Keratinocyte (primary cell): ENCODE results near the gene C11orf42. TPM values are rescaled to one million over a fixed set of nuclear protein-coding genes. Genes with fewer than 3 reads are reported as not detected.

Source experiments
- DNase-seq: peaks from one replicate; pipeline ENCODE4 v3.0.0-alpha.2; 2011; ENCODE audit warnings: low read depth, missing footprints, low spot score
- FAIRE-seq: peaks from 2 replicates; lab custom pipeline; 2011; peaks lifted over from hg19 to GRCh38; lab: Jason Lieb, UNC
- H2AFZ ChIP-seq: 2 replicates; pipeline ENCODE4 v1.6.0; 2012; ENCODE audit warnings: low read length, control low read depth, inconsistent platforms; ENCODE audit not compliant: control insufficient read depth
- H3K27ac ChIP-seq: 2 replicates; pipeline ENCODE4 v1.5.1; 2011; ENCODE audit warnings: low read length; ENCODE audit not compliant: control insufficient read depth, insufficient read depth
- H3K27me3 ChIP-seq: 3 replicates; pipeline ENCODE4 v1.6.0; 2011; ENCODE audit warnings: low read length; ENCODE audit not compliant: control insufficient read depth, insufficient read depth; ENCODE audit errors: extremely low read depth
- H3K36me3 ChIP-seq, 2 experiments: 2 replicates in 1 of 2; 3 replicates in 1 of 2; pipeline ENCODE4 v1.5.1; 2011; ENCODE audit warnings: low read length in 2 of 2, mild to moderate bottlenecking in 1 of 2; ENCODE audit not compliant: control insufficient read depth in 2 of 2, insufficient read depth in 2 of 2; ENCODE audit errors: extremely low read depth in 1 of 2
- H3K4me1 ChIP-seq: 3 replicates; pipeline ENCODE4 v1.5.1; 2011; ENCODE audit warnings: low read length; ENCODE audit not compliant: control insufficient read depth, insufficient read depth; ENCODE audit errors: extremely low read depth
- H3K4me2 ChIP-seq: 3 replicates; pipeline ENCODE4 v1.6.0; 2011; ENCODE audit warnings: low read depth, low read length; ENCODE audit not compliant: control insufficient read depth, insufficient read depth; ENCODE audit errors: extremely low read depth
- H3K4me3 ChIP-seq, 3 experiments: fragments of 200-600 bp in 1 of 3; sonication (generic) in 1 of 3; 2 replicates in 2 of 3; 3 replicates in 1 of 3; pipeline ENCODE4 v1.5.1; 2011 to 2016; ENCODE audit warnings: low read length in 3 of 3, mild to moderate bottlenecking in 3 of 3, control low read depth in 2 of 3, inconsistent platforms in 1 of 3, low read depth in 1 of 3, mixed read lengths in 1 of 3, mixed run types in 1 of 3, moderate library complexity in 1 of 3; ENCODE audit not compliant: control insufficient read depth in 2 of 3, insufficient read depth in 2 of 3; ENCODE audit errors: extremely low read depth in 1 of 3
- H3K79me2 ChIP-seq: 2 replicates; pipeline ENCODE4 v1.6.0; 2012; ENCODE audit warnings: low read length; ENCODE audit not compliant: control insufficient read depth, insufficient read depth
- H3K9ac ChIP-seq: 3 replicates; pipeline ENCODE4 v1.6.0; 2011; ENCODE audit warnings: low read length; ENCODE audit not compliant: control insufficient read depth, insufficient read depth; ENCODE audit errors: extremely low read depth
- H3K9me1 ChIP-seq: 3 replicates; pipeline ENCODE4 v1.6.0; 2011; ENCODE audit warnings: low read length; ENCODE audit not compliant: control insufficient read depth, insufficient read depth; ENCODE audit errors: extremely low read depth
- H3K9me3 ChIP-seq: 2 replicates; pipeline ENCODE4 v1.5.1; 2012; ENCODE audit warnings: low read depth, low read length; ENCODE audit not compliant: control insufficient read depth
- H4K20me1 ChIP-seq: 3 replicates; pipeline ENCODE4 v1.6.0; 2011; ENCODE audit warnings: low read length; ENCODE audit not compliant: control insufficient read depth, insufficient read depth; ENCODE audit errors: extremely low read depth
- EZH2 ChIP-seq: IDR thresholded peaks from one replicate; pipeline ENCODE4 v1.6.1; 2012; ENCODE audit warnings: inconsistent platforms, mild to moderate bottlenecking, low read length, moderate library complexity
- dilution Hi-C: fragments of 300-500 bp; cut with MboI; formaldehyde crosslinking; loops from one replicate; pipeline ENCODE4 v1.7.0; 2020; ENCODE audit warnings: low sequenced_read_pairs; ENCODE audit not compliant: extremely low pct_ligation_motif_present
- polyA plus RNA-seq, 5 experiments: library from polyadenylated mRNA; depleted of rRNA in 3 of 5; stranded (reverse) in 3 of 5; stranded (forward) in 1 of 5; unstranded in 1 of 5; fragments of >200 nt; gene quantifications; 1 replicate in 1 of 5; 2 replicates in 3 of 5; 3 replicates in 1 of 5; pipeline versions ENCODE4 v1.2.1 to v1.2.3, GENCODE V29; 2011 to 2012; ENCODE audit warnings: missing spikeins in 2 of 5, low read depth in 1 of 5, low replicate concordance in 1 of 5
- TF ChIP-seq, protein P1 (sequence below), 3 experiments: IDR thresholded peaks in 1 of 3; conservative IDR thresholded peaks in 1 of 3; optimal IDR thresholded peaks in 1 of 3; 2 replicates in 2 of 3; 3 replicates in 1 of 3; pipeline versions ENCODE3 to v1.5.1; 2011; ENCODE audit warnings: low read length in 3 of 3, mild to moderate bottlenecking in 3 of 3, moderate library complexity in 2 of 3, control low read depth in 1 of 3, inconsistent platforms in 1 of 3; ENCODE audit not compliant: insufficient read depth in 2 of 3; ENCODE audit errors: extremely low read depth in 1 of 3

Gene C11orf42
- polyA plus RNA-seq, 1 donor (not counting 4 experiments of a cell fraction or from before 2014, with no cell fraction given) = not detected

DNA sequence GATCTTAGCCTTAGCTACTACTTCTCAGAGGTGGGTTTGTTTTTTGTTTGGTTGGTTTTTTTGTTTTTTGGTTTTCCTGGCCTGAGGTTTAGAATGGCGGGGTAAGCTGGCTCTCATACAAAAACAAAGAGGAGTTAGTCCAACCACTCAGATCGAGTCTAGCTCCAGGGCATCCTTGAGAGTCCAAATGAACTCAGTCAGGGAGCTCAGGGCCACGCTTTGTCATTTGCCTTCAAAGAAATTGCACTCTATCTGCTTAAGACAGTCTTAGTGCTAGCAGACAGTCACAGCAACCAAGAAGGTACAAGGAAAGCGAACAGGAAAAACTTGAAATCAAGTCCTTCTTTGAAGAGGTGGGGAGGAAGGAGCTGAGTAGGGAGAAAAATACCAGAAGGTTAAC, 11.1 kb downstream of the C11orf42 start:
- H3K9ac ChIP-seq = no peak overlapping the region
- DNase-seq (no peak), FAIRE-seq (no peak)
- peaks cover 23 to 28% of the 10 kb centered on the region in 2 experiments for H3K36me3 ChIP-seq
- H3K4me1 ChIP-seq = peaks cover 18% of the 10 kb centered on the region
- no peaks in the 10 kb centered on the region for H3K27me3 ChIP-seq
- no peaks in the 10 kb centered on the region for H3K9me3 ChIP-seq
- H4K20me1 ChIP-seq = no peaks in the 10 kb centered on the region
- no peak overlapping the region for H3K4me3 ChIP-seq
- no peaks in the 10 kb centered on the region for H3K9me1 ChIP-seq
- no peak overlapping the region for H2AFZ ChIP-seq
- H3K27ac ChIP-seq = no peak overlapping the region
- TF ChIP-seq EZH2 = no peak
- peaks cover 3% of the 10 kb centered on the region for H3K79me2 ChIP-seq
- no peak overlapping the region for H3K4me2 ChIP-seq
- dilution Hi-C loops = no loop called here

DNA sequence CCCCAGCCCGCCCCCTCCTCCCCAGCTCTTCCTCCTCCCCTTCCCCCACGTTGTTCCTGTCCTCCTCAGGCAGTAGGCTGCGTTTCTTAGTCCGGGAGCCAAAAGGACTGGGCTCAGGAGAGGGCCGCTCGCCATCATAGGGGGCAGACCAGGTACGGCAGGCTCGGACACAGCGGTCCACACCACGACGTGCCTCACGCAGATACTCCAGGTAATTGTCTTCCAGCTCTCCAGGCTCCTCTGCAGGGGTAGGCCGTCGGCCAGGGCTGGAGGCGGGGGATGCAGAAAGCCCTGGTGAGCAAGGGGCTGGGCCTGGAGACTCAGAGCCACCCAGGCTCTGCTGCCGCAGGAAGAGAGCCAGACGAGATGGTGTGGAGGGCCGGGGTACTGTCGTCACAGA, 12.4 kb downstream of the C11orf42 start:
- H3K79me2 ChIP-seq = peaks cover 3% of the 10 kb centered on the region
- no peak for TF ChIP-seq EZH2
- TF ChIP-seq, protein P1, sequence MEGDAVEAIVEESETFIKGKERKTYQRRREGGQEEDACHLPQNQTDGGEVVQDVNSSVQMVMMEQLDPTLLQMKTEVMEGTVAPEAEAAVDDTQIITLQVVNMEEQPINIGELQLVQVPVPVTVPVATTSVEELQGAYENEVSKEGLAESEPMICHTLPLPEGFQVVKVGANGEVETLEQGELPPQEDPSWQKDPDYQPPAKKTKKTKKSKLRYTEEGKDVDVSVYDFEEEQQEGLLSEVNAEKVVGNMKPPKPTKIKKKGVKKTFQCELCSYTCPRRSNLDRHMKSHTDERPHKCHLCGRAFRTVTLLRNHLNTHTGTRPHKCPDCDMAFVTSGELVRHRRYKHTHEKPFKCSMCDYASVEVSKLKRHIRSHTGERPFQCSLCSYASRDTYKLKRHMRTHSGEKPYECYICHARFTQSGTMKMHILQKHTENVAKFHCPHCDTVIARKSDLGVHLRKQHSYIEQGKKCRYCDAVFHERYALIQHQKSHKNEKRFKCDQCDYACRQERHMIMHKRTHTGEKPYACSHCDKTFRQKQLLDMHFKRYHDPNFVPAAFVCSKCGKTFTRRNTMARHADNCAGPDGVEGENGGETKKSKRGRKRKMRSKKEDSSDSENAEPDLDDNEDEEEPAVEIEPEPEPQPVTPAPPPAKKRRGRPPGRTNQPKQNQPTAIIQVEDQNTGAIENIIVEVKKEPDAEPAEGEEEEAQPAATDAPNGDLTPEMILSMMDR (optimal IDR thresholded peaks at IDR 0.05 in 1 of 3, IDR thresholded peaks at IDR 0.05 in 1 of 3, conservative IDR thresholded peaks at IDR 0.05 in 1 of 3; ENCODE audit: extremely low read depth in 1 of 3, insufficient read depth in 2 of 3, low read length in 3 of 3) = no peak
- no peak overlapping the region for H3K9ac ChIP-seq
- H2AFZ ChIP-seq = no peak overlapping the region
- no peaks in the 10 kb centered on the region for H3K27me3 ChIP-seq
- no peak overlapping the region for H3K4me3 ChIP-seq
- no peak for FAIRE-seq
- DNase-seq = no peak
- no peaks in the 10 kb centered on the region for H3K9me1 ChIP-seq
- H3K4me1 ChIP-seq = peaks cover 18% of the 10 kb centered on the region
- H3K9me3 ChIP-seq = no peaks in the 10 kb centered on the region
- no peak overlapping the region for H3K27ac ChIP-seq
- peaks cover 28% of the 10 kb centered on the region in 2 experiments for H3K36me3 ChIP-seq
- dilution Hi-C loops = no loop called here
- no peaks in the 10 kb centered on the region for H4K20me1 ChIP-seq
- no peak overlapping the region for H3K4me2 ChIP-seq

DNA sequence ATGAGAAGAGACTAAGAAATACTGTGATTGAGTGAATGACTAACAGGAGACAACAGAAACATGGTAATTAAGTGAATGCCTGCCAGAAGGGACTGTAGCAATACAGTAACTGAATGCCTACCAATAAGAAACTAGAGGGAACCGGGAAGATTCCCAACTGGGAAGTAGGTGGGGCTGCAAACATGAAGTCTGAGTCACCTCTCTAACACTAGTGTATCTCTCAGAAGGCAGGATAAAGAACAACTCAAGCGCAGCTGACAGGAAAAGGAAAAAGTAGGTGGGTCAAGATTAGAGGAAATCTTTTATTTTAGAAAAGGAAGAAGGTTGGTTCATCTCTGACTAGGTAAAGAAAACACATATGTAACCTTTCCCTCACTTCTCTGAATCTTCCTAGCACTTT, 14.0 kb downstream of the C11orf42 start:
- Histone ChIP-seq H3K4me3 (no peak overlapping the region), H3K27me3 (no peaks in the 10 kb centered on the region), H3K36me3 (peaks cover 22 to 34% of the 10 kb centered on the region in 2 experiments), H4K20me1 (no peaks in the 10 kb centered on the region), H2AFZ (no peak overlapping the region), H3K9me3 (no peaks in the 10 kb centered on the region), H3K27ac (peak overlapping the region; percentile 72), H3K9me1 (no peaks in the 10 kb centered on the region), H3K4me2 (peak overlapping the region; percentile 69), H3K79me2 (peaks cover 3% of the 10 kb centered on the region), H3K4me1 (peaks cover 18% of the 10 kb centered on the region), H3K9ac (peak overlapping the region; percentile 6)
- FAIRE-seq (peak; percentile 79), DNase-seq (peak; percentile 15)
- TF ChIP-seq, protein P1 (optimal IDR thresholded peaks at IDR 0.05 in 1 of 3, IDR thresholded peaks at IDR 0.05 in 1 of 3, conservative IDR thresholded peaks at IDR 0.05 in 1 of 3; ENCODE audit: extremely low read depth in 1 of 3, insufficient read depth in 2 of 3, low read length in 3 of 3) = no peak
- dilution Hi-C loops = no loop called here
